ENCODE data around the gene ZDHHC14.

GRCh38 chr6:157494132-157494710, 113.2 kb downstream of the ZDHHC14 start:
- TF ChIP-seq CTCF (IDR thresholded peaks at IDR 0.05; ENCODE audit: low read depth, low read length, poor library complexity, severe bottlenecking) (no peak), EZH2phosphoT487 (IDR thresholded peaks at IDR 0.05; ENCODE audit: borderline replicate concordance, low read length) (no peak)
